Gastroesophageal sphincter (tissue), 3 donors: ENCODE results near the gene COPS9.

Experiments
- POLR2A ChIP-seq, 2 donors: fragments of 450-650 bp; IDR thresholded peaks; one replicate each; pipeline ENCODE4 v1.6.1; 2017; ENCODE audit warnings: antibody characterized with exemption in 2 of 2, mild to moderate bottlenecking in 2 of 2, moderate library complexity in 1 of 2
- TF ChIP-seq, protein P1 (sequence below), 4 experiments: fragments of 200-600 bp in 2 of 4; fragments of 450-650 bp in 2 of 4; sonication (generic) in 1 of 4; IDR thresholded peaks; one replicate each; pipeline ENCODE4 v1.5.1; 2017 to 2019; ENCODE audit warnings: antibody characterized with exemption in 4 of 4, mild to moderate bottlenecking in 2 of 4, moderate library complexity in 2 of 4

DNA sequence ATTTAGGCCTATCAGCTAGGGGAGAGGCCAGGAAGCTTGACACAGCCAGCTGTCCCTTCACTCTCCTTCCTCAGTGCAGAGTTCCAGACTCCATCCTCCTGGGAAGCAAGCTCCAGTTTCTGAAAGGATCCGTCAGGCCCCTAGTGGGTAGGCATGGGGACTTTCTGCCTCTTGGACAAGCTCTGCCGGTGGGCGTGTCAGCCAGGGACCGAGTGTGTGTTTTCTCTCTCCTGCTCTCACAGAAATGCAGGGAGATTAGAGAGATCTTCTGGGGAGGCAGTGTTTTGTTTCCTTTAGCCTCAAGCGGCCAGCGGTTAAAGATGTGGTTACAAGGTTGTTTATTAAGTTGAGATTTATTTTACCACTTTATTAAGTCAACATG, 34.2 kb upstream of the COPS9 start:
- TF ChIP-seq, protein P1, sequence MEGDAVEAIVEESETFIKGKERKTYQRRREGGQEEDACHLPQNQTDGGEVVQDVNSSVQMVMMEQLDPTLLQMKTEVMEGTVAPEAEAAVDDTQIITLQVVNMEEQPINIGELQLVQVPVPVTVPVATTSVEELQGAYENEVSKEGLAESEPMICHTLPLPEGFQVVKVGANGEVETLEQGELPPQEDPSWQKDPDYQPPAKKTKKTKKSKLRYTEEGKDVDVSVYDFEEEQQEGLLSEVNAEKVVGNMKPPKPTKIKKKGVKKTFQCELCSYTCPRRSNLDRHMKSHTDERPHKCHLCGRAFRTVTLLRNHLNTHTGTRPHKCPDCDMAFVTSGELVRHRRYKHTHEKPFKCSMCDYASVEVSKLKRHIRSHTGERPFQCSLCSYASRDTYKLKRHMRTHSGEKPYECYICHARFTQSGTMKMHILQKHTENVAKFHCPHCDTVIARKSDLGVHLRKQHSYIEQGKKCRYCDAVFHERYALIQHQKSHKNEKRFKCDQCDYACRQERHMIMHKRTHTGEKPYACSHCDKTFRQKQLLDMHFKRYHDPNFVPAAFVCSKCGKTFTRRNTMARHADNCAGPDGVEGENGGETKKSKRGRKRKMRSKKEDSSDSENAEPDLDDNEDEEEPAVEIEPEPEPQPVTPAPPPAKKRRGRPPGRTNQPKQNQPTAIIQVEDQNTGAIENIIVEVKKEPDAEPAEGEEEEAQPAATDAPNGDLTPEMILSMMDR (IDR thresholded peaks at IDR 0.05), result no peak
- no peak for TF ChIP-seq POLR2A (IDR thresholded peaks at IDR 0.05)
